ENCODE measurements around the gene PREX1. TPM values are rescaled to one million over a fixed set of nuclear protein-coding genes. Genes with fewer than 3 reads are reported as not detected.

Gene PREX1
- polyA plus RNA-seq, 1 donor (not counting 4 experiments of a cell fraction or from before 2014, with no cell fraction given) = 0.22 TPM

DNA sequence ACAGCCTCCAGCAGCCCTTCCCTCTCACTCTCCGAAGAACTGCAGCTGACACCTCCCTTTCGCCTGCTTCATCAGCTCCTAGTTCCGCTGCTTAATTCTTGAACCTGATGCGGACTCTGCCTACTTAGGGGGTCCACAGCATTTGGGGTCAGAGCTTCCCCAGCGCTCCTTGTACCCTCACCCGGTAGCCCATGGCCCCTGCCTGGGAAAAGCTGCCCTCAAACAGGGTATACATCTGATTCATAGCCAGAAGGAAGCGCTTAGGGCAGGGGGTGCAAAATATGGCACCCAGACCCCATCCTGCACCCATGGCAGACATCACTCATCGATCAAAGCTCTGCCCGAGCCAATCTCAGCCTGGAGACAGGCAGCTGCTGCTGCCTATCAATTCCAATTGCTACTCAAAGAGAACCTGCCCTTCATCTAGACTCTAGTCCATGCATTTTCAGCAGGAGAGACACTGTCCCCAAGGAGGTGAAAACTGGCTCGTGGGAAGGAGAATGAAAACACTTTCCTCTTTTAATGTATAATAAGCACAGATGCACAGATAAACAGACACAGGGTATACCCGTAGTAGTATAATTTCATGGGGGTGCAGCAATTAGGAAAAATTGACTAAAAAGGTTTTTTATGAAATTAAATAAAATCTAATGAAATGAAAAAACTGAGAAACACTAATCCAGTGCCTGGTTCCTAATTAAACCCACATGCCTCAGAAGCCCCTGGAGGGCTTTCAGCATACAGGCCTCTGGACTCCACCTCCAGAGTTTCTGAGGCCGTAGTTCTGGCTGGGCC lies 194.8 kb downstream of the PREX1 start:
- Histone ChIP-seq H3K36me3 (ENCODE audit: control insufficient read depth in 2 of 2, extremely low read depth in 1 of 2, insufficient read depth in 2 of 2, low read length in 2 of 2) (no peaks in the 10 kb centered on the region), H4K20me1 (ENCODE audit: control insufficient read depth, extremely low read depth, insufficient read depth, low read length) (no peaks in the 10 kb centered on the region), H3K27me3 (ENCODE audit: control insufficient read depth, extremely low read depth, insufficient read depth, low read length) (no peaks in the 10 kb centered on the region), H3K9me3 (ENCODE audit: control insufficient read depth, low read depth, low read length) (no peaks in the 10 kb centered on the region), H2AFZ (ENCODE audit: control insufficient read depth, low read length) (no peak overlapping the region), H3K4me3 (ENCODE audit: control insufficient read depth in 2 of 3, extremely low read depth in 1 of 3, insufficient read depth in 2 of 3, low read depth in 1 of 3, low read length in 3 of 3) (no peak overlapping the region), H3K27ac (ENCODE audit: control insufficient read depth, insufficient read depth, low read length) (no peak overlapping the region), H3K79me2 (ENCODE audit: control insufficient read depth, insufficient read depth, low read length) (no peaks in the 10 kb centered on the region), H3K9ac (ENCODE audit: control insufficient read depth, extremely low read depth, insufficient read depth, low read length) (no peak overlapping the region), H3K4me2 (ENCODE audit: control insufficient read depth, extremely low read depth, insufficient read depth, low read depth, low read length) (no peak overlapping the region), H3K9me1 (ENCODE audit: control insufficient read depth, extremely low read depth, insufficient read depth, low read length) (no peaks in the 10 kb centered on the region), H3K4me1 (ENCODE audit: control insufficient read depth, extremely low read depth, insufficient read depth, low read length) (no peaks in the 10 kb centered on the region)
- DNase-seq (ENCODE audit: low read depth, low spot score) = no peak
- no peak for FAIRE-seq
- TF ChIP-seq CTCF (optimal IDR thresholded peaks at IDR 0.05 in 1 of 3, IDR thresholded peaks at IDR 0.05 in 1 of 3, conservative IDR thresholded peaks at IDR 0.05 in 1 of 3; ENCODE audit: extremely low read depth in 1 of 3, insufficient read depth in 2 of 3, low read length in 3 of 3) (no peak), EZH2 (IDR thresholded peaks at IDR 0.05; ENCODE audit: low read length) (no peak)
- dilution Hi-C loops (cut with MboI; ENCODE audit: extremely low pct_ligation_motif_present, low sequenced_read_pairs) = no loop called here

DNA sequence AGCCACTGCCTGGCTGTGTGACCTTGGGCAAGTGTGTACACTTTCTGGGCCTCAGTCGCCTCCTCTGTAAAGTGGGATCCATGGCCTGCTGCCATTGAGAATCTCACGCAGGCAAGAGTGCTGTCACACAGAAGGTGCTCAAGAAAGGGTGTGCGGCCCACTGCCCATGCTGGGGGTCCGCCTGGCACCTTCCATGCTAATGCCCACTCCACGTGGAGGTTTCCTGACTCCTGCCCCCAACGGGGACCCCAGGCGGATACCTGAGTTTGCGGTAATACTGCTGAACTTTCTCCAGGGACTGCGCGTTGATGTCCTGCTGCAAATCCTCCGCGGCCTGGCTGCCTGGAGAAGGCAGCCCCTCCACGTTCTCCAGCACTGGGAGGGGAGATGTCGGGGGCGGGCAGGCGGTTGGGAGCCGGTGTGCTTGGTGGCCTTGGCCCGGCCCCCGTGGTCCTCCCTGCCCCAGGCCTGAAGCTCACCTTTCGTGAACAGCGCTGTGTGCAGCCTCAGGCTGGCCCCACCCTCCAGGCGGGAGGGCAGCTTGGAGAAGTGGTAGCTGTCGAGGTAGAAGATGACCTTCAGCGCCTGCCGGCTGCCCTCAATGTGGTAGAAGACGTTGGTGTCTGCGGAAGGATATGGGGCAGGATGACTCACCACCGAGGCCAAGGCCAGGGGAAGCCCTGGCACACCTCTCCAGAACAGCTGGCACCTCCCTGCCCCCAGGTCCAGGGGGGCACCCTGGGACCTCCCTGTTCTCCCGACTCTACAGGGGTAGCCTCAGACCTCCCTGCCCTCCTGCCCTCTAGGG lies 195.6 kb downstream of the PREX1 start:
- Histone ChIP-seq H3K4me3 (ENCODE audit: control insufficient read depth in 2 of 3, extremely low read depth in 1 of 3, insufficient read depth in 2 of 3, low read depth in 1 of 3, low read length in 3 of 3) (no peak overlapping the region), H3K9me1 (ENCODE audit: control insufficient read depth, extremely low read depth, insufficient read depth, low read length) (no peaks in the 10 kb centered on the region), H4K20me1 (ENCODE audit: control insufficient read depth, extremely low read depth, insufficient read depth, low read length) (no peaks in the 10 kb centered on the region), H3K4me2 (ENCODE audit: control insufficient read depth, extremely low read depth, insufficient read depth, low read depth, low read length) (no peak overlapping the region), H3K4me1 (ENCODE audit: control insufficient read depth, extremely low read depth, insufficient read depth, low read length) (no peaks in the 10 kb centered on the region), H3K27ac (ENCODE audit: control insufficient read depth, insufficient read depth, low read length) (no peak overlapping the region), H3K9ac (ENCODE audit: control insufficient read depth, extremely low read depth, insufficient read depth, low read length) (no peak overlapping the region), H3K9me3 (ENCODE audit: control insufficient read depth, low read depth, low read length) (no peaks in the 10 kb centered on the region), H2AFZ (ENCODE audit: control insufficient read depth, low read length) (no peak overlapping the region), H3K36me3 (ENCODE audit: control insufficient read depth in 2 of 2, extremely low read depth in 1 of 2, insufficient read depth in 2 of 2, low read length in 2 of 2) (no peaks in the 10 kb centered on the region), H3K79me2 (ENCODE audit: control insufficient read depth, insufficient read depth, low read length) (no peaks in the 10 kb centered on the region), H3K27me3 (ENCODE audit: control insufficient read depth, extremely low read depth, insufficient read depth, low read length) (no peaks in the 10 kb centered on the region)
- FAIRE-seq = no peak
- no peak for DNase-seq (ENCODE audit: low read depth, low spot score)
- TF ChIP-seq EZH2 (IDR thresholded peaks at IDR 0.05; ENCODE audit: low read length) = no peak
- no peak for TF ChIP-seq CTCF (optimal IDR thresholded peaks at IDR 0.05 in 1 of 3, IDR thresholded peaks at IDR 0.05 in 1 of 3, conservative IDR thresholded peaks at IDR 0.05 in 1 of 3; ENCODE audit: extremely low read depth in 1 of 3, insufficient read depth in 2 of 3, low read length in 3 of 3)
- dilution Hi-C loops (cut with MboI; ENCODE audit: extremely low pct_ligation_motif_present, low sequenced_read_pairs) = no loop called here
